GM12878 (cell line): ENCODE data around the gene WDR43. TPM values are rescaled to one million over a fixed set of nuclear protein-coding genes. Genes with fewer than 3 reads are reported as not detected.

Experiments used
- CEBPB ChIP-seq, 2 experiments: fragments of 150-350 bp in 1 of 2; IDR thresholded peaks; 2 replicates each; pipeline ENCODE4 v1.6.1; 2012 to 2014; ENCODE audit warnings: low read depth in 2 of 2, low read length in 2 of 2, borderline replicate concordance in 1 of 2, inconsistent platforms in 1 of 2
- E2F8 ChIP-seq: fragments of 450-650 bp; IDR thresholded peaks from 2 replicates; pipeline ENCODE4 v1.6.1; 2018; ENCODE audit warnings: mild to moderate bottlenecking, low read depth, moderate library complexity; ENCODE audit not compliant: partially characterized antibody
- ESRRA ChIP-seq: IDR thresholded peaks from 2 replicates; pipeline ENCODE4 v1.6.1; 2012; ENCODE audit warnings: mild to moderate bottlenecking, low read length, improper control_type of control experiment
- EZH2 ChIP-seq: IDR thresholded peaks from 2 replicates; pipeline ENCODE4 v1.6.1; 2012; ENCODE audit warnings: low read depth, mild to moderate bottlenecking, control low read depth, inconsistent platforms, low read length, borderline replicate concordance; ENCODE audit not compliant: control insufficient read depth
- FOXK2 ChIP-seq: fragments of 450-650 bp; IDR thresholded peaks from 2 replicates; pipeline ENCODE4 v1.6.1; 2017; ENCODE audit warnings: mild to moderate bottlenecking, moderate library complexity
- JUND ChIP-seq: IDR thresholded peaks from 2 replicates; pipeline ENCODE4 v1.6.1; 2012; ENCODE audit warnings: low read depth, mild to moderate bottlenecking, low read length, improper control_type of control experiment, moderate library complexity
- MXI1 ChIP-seq: fragments of 150-350 bp; IDR thresholded peaks from 2 replicates; pipeline ENCODE4 v1.6.1; 2011; ENCODE audit warnings: low read depth, mild to moderate bottlenecking, inconsistent platforms, low read length, improper control_type of control experiment
- MYB ChIP-seq: fragments of 150-350 bp; IDR thresholded peaks from 2 replicates; pipeline ENCODE4 v1.6.1; 2014; ENCODE audit warnings: mild to moderate bottlenecking, low read depth, low read length, borderline replicate concordance
- NBN ChIP-seq: fragments of 450-650 bp; IDR thresholded peaks from 2 replicates; pipeline ENCODE4 v1.6.1; 2016
- PAX5 ChIP-seq: IDR thresholded peaks from 2 replicates; pipeline ENCODE4 v1.6.1; 2011; ENCODE audit warnings: low read depth, low read length, borderline replicate concordance
- PML ChIP-seq: IDR thresholded peaks from 2 replicates; pipeline ENCODE4 v1.6.1; 2012; ENCODE audit warnings: low read length, inconsistent platforms
- RB1 ChIP-seq: fragments of 450-650 bp; formaldehyde crosslinking; IDR thresholded peaks from 2 replicates; pipeline ENCODE4 v1.6.1; 2017; ENCODE audit warnings: mild to moderate bottlenecking, borderline replicate concordance
- RELA ChIP-seq: fragments of 450-650 bp; IDR thresholded peaks from 2 replicates; pipeline ENCODE4 v1.8.0; 2014; ENCODE audit warnings: borderline replicate concordance; ENCODE audit not compliant: partially characterized antibody
- SMC3 ChIP-seq: IDR thresholded peaks from 2 replicates; pipeline ENCODE4 v1.6.1; 2011; ENCODE audit warnings: low read length, improper control_type of control experiment, borderline replicate concordance
- SRF ChIP-seq, 2 experiments: IDR thresholded peaks; 2 replicates each; pipeline ENCODE4 v1.6.1; 2011; ENCODE audit warnings: low read depth in 2 of 2, low read length in 2 of 2, mild to moderate bottlenecking in 1 of 2, moderate library complexity in 1 of 2
- TBL1XR1 ChIP-seq: IDR thresholded peaks from 2 replicates; pipeline ENCODE4 v1.6.1; 2012; ENCODE audit warnings: low read depth, low read length, improper control_type of control experiment
- TCF7 ChIP-seq: IDR thresholded peaks from 2 replicates; pipeline ENCODE4 v1.6.1; 2014; ENCODE audit warnings: antibody characterized with exemption, borderline replicate concordance
- ZBED1 ChIP-seq: IDR thresholded peaks from 2 replicates; pipeline ENCODE4 v1.6.1; 2016; ENCODE audit warnings: borderline replicate concordance
- polyA plus RNA-seq, 11 experiments: library from polyadenylated mRNA; depleted of rRNA in 4 of 11; unstranded in 6 of 11; stranded (reverse) in 5 of 11; fragments of >200 nt; fragmentation: Nextera tagmentation in 4 of 11; fragmentation: Illumina TruSeq in 1 of 11; extraction: Ambion mirVana in 4 of 11; extraction: Trizol in 1 of 11; gene quantifications; 1 replicate in 1 of 11; 2 replicates in 10 of 11; pipeline versions ENCODE4 v1.2.1 to v1.2.3, GENCODE V29; 2011 to 2016; ENCODE audit warnings: inconsistent platforms in 2 of 11, missing spikeins in 2 of 11, low read depth in 1 of 11
- total RNA-seq, 4 experiments: library from RNA; depleted of rRNA in 3 of 4; stranded (reverse); fragments of >200 nt in 3 of 4; fragmentation: Illumina TruSeq in 1 of 4; extraction: Trizol in 1 of 4; gene quantifications; 2 replicates each; pipeline versions ENCODE4 v1.2.1 to v1.2.3, GENCODE V29; 2013 to 2021
- TF ChIP-seq, protein P1 (sequence below): IDR thresholded peaks from 2 replicates; pipeline ENCODE4 v1.6.1; 2012; ENCODE audit warnings: low read depth, low read length, improper control_type of control experiment
- TF ChIP-seq, protein P2 (sequence below): IDR thresholded peaks from 2 replicates; pipeline ENCODE4 v1.6.1; 2012; ENCODE audit warnings: mild to moderate bottlenecking, low read depth, low read length
- TF ChIP-seq, protein P3 (sequence below): fragments of 450-650 bp; IDR thresholded peaks from 2 replicates; pipeline ENCODE4 v1.6.1; 2017; ENCODE audit warnings: low read depth, mild to moderate bottlenecking, moderate library complexity

WDR43 gene
- total and polyA plus RNA-seq, 10 of the 15 experiments (the other 5 are each of a cell fraction or from before 2014, with no cell fraction given), result 39.3 to 153 (median 81.9) TPM

DNA sequence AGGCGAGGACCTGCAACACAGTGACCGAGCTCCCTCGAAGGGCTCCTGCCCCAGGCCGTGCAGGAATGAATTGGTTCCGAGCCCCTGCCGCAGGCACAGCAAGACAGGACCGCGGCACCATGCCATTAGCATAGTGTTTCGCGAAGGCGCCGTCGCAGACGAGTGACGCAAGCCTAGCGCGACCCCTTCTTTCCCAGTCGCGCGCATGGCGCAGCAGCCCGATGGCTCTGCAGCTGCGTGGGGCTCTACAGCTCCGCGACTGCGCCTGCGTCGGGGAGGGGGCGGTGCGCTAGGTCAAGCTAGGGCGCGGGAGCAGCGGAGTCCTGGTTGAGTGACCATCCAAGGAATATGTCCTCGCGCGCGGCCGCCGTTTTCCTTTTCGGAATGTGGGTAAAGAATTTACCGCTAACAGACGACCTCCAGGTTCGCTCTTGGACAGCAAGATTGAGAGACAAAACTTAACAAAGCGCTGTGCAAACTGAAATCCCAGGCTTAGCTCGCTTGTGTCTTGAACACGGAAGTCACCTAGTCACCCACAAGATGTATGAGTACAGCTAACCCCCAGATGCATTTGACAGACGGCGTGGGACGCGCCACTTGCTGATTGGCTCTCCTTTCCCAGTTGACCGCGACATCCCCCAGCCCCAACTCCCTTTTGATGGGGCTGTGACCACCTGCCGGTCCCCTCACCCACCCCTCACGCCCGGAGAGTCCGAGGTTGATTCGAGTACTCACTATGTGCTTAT, 24.1 kb upstream of the WDR43 start, which contains the start of gene TRMT61B (continued):
- TF ChIP-seq, protein P1, sequence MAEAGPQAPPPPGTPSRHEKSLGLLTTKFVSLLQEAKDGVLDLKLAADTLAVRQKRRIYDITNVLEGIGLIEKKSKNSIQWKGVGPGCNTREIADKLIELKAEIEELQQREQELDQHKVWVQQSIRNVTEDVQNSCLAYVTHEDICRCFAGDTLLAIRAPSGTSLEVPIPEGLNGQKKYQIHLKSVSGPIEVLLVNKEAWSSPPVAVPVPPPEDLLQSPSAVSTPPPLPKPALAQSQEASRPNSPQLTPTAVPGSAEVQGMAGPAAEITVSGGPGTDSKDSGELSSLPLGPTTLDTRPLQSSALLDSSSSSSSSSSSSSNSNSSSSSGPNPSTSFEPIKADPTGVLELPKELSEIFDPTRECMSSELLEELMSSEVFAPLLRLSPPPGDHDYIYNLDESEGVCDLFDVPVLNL, result peak; percentile 85
- TF ChIP-seq, protein P2, sequence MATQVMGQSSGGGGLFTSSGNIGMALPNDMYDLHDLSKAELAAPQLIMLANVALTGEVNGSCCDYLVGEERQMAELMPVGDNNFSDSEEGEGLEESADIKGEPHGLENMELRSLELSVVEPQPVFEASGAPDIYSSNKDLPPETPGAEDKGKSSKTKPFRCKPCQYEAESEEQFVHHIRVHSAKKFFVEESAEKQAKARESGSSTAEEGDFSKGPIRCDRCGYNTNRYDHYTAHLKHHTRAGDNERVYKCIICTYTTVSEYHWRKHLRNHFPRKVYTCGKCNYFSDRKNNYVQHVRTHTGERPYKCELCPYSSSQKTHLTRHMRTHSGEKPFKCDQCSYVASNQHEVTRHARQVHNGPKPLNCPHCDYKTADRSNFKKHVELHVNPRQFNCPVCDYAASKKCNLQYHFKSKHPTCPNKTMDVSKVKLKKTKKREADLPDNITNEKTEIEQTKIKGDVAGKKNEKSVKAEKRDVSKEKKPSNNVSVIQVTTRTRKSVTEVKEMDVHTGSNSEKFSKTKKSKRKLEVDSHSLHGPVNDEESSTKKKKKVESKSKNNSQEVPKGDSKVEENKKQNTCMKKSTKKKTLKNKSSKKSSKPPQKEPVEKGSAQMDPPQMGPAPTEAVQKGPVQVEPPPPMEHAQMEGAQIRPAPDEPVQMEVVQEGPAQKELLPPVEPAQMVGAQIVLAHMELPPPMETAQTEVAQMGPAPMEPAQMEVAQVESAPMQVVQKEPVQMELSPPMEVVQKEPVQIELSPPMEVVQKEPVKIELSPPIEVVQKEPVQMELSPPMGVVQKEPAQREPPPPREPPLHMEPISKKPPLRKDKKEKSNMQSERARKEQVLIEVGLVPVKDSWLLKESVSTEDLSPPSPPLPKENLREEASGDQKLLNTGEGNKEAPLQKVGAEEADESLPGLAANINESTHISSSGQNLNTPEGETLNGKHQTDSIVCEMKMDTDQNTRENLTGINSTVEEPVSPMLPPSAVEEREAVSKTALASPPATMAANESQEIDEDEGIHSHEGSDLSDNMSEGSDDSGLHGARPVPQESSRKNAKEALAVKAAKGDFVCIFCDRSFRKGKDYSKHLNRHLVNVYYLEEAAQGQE, result no peak
- TF ChIP-seq MXI1 (peak; percentile 97), CEBPB (IDR thresholded peaks at IDR 0.05; ENCODE audit: borderline replicate concordance in 1 of 2, low read depth in 2 of 2, low read length in 2 of 2) (no peak), EZH2 (no peak), RB1 (peak; percentile 95; the same call in 1 of the 2 replicates), PML (peak; percentile 98), TCF7 (no peak), E2F8 (peak; percentile 45), RELA (peak; percentile 95), SRF (IDR thresholded peaks at IDR 0.05; ENCODE audit: low read depth in 2 of 2, low read length in 2 of 2) (peak; percentile 84 to 97), ZBED1 (peak; percentile 59; the same call in 1 of the 2 replicates), FOXK2 (peak; percentile 78), SMC3 (no peak), NBN (peak; percentile 98), MYB (no peak), TBL1XR1 (peak; percentile 53; the same call in 1 of the 2 replicates), ESRRA (peak; percentile 89), PAX5 (peak; percentile 86; the same call in 1 of the 2 replicates), JUND (peak; percentile 49; the same call in 1 of the 2 replicates)
- TF ChIP-seq, protein P3, sequence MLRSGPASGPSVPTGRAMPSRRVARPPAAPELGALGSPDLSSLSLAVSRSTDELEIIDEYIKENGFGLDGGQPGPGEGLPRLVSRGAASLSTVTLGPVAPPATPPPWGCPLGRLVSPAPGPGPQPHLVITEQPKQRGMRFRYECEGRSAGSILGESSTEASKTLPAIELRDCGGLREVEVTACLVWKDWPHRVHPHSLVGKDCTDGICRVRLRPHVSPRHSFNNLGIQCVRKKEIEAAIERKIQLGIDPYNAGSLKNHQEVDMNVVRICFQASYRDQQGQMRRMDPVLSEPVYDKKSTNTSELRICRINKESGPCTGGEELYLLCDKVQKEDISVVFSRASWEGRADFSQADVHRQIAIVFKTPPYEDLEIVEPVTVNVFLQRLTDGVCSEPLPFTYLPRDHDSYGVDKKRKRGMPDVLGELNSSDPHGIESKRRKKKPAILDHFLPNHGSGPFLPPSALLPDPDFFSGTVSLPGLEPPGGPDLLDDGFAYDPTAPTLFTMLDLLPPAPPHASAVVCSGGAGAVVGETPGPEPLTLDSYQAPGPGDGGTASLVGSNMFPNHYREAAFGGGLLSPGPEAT, result peak; percentile 99
